ENCODE data around the gene UTP20. TPM values are rescaled to one million over a fixed set of nuclear protein-coding genes. Genes with fewer than 3 reads are reported as not detected.

The UTP20 gene
- total RNA-seq = 20.7 and 23.3 TPM in 2 replicates

DNA sequence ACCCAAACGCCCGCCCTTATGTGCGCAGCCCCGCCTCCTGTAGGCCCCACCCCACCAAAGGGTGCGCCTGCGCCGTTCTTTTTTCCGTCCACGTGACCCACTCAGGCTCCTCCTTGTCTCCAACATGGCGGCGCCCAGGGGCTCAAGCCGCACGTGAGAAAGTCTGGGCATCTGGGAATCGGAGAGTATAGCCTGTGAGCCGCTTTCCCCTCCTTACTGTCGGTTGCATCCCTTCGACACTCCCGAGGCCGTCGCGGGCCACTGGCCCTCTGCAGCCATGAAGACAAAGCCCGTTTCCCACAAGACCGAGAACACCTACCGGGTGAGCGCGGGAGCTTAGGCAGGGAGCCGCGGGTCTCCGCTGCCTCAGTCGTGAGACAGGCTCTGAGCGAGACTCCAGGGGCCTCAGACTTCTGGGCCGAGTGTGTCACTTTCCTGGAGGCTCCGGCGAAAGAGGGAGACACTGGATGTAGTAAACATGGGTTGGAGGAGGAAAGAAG, at the start of gene UTP20:
UTP20 (plus strand) TSS at position 100 of the 500 bp plus-strand sequence; CDS start at position 278, 178 bp downstream.

DNA sequence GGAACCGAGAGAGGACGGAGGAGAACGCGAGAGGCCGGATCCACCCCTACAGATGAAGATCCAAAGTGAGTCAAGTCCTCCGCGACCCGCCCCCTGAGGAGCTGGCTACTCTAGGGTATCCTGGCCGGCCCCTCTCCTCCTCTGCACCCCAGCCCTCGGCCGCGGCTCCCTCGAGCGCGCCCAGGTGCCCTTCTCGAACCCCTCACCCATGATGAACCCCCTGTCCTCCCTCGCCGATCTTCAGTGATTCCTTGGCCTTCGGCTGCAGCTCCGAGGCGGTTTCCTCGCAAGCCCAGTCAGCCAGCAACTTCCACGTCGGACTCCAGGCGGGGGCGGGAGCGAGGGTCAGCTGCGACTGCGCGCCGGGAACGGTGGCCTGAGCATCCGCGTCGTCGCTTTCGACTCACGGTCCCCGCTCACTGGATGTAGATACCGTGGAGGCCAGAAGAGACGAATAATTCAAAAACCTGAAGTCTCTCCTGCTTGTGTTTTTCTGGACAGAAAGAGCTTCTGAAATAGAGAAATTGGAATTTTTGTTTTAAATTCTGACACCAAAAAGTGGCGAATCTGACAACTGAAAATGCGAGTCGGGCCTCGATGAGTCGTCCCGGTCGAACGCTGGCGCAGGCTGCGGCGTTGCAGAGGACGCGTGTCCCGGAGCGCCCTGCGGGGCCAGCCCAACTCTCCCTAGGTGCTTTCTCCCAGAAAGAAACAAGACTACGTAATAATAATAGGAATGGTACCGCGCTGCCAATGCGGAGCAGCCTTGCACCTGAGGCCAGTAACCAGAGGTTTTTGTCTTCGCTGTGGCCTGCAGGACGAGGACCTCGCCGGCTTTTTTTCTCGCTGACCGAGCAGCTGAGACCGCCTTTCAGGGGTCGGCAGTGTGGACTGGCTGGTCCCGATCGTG, 127.8 kb downstream of the UTP20 start, which contains the start of gene ARL1:
ARL1 (minus strand) TSS at position 337 of the 910 bp plus-strand sequence; CDS start at position 210, 127 bp downstream.

Other genes with a start within 250 kb of the UTP20 start
- not detected in 2 replicates for gene SLC5A8, start 69.9 kb upstream of the UTP20 start, total RNA-seq
- 43.8 and 68.0 TPM in 2 replicates for gene ARL1, start 127.7 kb downstream of the UTP20 start, total RNA-seq
- not detected in 2 replicates for gene SPIC, start 195.2 kb downstream of the UTP20 start, total RNA-seq